NCI-H446 treated with DMSO at 0.1 percent for 48 hours (cell line): ENCODE results near the gene SDF2.

Experiments
- DNase-seq: peaks from one replicate; lab custom pipeline; 2025; lab: John Stamatoyannopoulos, UW

The SDF2 gene

DNA sequence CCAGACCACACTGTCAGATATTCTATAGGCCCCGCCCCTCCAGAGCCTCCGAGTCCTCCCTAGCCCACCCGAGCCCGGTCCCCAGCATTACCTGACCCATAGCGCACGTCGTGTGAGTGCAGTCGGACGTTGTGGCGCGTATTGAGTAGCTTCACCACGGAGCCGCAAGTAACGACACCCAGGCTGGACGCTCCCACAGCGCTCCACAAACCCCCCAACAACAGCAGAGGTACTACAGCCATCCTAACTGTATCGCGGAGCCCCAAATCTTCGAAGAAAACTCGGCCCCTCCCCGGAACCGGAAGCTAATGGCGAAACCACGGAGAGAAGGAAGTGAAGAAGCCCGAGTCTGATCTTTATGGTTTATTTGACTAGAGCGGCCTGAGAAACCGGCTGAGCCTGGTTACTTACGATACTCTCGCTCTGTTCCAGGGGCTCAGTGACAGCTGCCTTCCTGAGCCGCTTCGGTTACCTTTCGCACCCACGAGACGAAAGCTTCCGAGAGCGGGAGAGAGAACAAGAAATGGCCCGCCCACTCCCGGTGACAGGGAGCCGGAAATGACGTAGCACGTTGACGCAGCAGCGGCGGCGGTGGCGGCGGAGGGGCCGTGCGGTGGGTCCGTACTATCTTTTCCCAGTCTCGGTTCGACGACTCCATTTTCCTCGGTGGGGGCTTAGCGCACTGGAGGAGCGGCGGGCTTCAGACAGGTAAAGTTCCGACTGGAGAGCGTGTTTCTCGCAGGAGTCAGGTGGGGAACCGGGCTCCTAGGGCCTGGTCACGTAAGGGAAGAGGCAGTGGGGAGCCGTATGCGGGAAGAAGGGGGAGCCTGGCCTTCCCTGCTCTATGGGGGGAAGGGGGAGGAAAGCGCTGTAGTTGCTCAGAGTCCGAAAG is at the start of gene SDF2, which contains the start of gene SUPT6H:
Gene SDF2 (minus strand): TSS at position 272 of the 892 bp plus-strand sequence. CDS start 30 bp downstream, at position 242.
Gene SUPT6H (plus strand): TSS at position 571 of the 892 bp plus-strand sequence. CDS start 11,197 bp downstream, outside the sequence.
- peak; percentile 57 for DNase-seq

- peak; percentile 74 for DNase-seq
Measured at GRCh38 chr17:28710861-28711722, 49.4 kb upstream of the SDF2 start.

DNA sequence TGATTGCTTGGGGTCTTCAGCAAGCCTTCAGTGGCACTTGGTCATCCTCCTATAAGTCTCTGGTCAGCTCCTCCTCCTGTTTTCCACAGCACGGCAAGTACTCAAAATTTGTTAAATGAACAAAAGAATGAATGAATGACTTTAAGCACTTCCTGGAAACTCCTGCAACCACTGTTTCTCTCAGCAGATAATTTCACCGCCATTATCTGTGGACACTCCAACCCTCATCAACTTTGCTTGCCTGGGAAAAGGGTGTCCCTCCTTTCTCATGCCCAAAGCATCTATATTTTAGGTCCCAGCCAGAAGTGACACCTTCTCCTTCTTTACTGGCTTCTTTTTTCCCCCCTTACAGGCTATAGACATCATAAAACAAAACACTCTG is 45.6 kb upstream of the SDF2 start:
- no peak for DNase-seq

DNA sequence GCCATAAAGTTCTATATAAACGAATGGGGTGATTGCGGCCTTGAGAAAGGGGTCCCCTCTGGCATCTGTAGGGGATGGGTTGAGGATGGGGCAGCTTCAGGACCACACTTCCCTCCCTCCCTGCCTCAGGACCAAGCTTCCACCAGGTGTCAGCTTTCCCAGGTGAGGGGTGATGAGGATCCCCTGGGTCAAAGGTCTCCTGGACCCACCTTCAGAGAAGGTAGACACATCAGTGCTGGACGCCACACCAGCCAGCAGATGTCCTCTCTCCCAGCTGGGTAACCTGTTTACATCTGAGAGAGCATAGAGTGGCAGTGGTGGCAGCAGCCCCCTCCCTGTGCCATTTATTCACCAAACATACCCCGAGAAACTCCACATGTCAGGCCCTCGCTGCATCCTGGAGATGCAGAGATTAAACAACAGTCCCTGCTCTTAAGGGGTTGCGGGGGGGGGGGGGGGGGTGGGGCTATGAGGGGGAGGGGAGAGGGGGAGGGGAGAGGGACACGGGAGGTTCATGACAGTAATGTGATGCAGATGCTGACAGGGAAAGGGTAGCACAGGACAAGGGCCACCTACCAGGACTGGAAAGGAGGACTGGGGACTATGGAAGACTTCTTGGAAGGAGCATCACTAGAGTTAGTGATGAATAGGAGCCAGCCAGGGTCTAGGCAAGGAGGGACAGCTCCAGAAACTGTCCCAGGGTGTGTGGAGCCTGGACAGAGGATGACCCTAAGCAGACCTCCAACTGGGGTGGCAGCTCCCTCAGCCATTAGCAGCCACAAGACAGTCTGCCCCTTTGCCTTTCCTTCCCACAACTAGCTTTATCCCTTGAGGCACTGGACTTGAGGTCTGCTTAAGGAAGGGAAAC is 45.0 kb upstream of the SDF2 start:
- DNase-seq, result no peak

- no peak for DNase-seq
Measured at GRCh38 chr17:28705728-28706334, 44.1 kb upstream of the SDF2 start.

GRCh38 chr17:28705074-28705659 is 43.5 kb upstream of the SDF2 start:
- DNase-seq, result no peak

- DNase-seq, result no peak
Measured at GRCh38 chr17:28704219-28704858, 42.6 kb upstream of the SDF2 start.

GRCh38 chr17:28703552-28704218 is 42.0 kb upstream of the SDF2 start:
- no peak for DNase-seq

DNA sequence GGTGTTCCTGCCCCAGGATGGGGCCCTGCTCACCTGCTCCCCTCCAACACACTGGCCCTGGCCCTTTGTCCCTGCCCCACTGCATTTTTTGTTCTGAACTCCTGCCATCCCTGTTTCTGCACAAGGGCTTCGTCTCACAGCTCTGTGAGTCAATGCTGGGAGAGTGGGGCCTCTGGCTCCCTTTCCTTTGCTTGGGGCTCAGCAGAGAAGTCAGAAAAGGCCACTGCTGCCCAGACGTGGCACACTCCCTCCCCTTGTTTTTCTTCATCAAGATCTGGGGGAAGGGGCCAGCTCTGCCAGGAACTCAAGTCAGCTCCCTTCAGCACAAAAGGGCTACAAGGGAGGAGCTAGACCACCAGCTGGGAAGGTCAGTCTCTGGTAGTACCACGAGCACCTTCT is 41.0 kb upstream of the SDF2 start:
- DNase-seq, result no peak

DNA sequence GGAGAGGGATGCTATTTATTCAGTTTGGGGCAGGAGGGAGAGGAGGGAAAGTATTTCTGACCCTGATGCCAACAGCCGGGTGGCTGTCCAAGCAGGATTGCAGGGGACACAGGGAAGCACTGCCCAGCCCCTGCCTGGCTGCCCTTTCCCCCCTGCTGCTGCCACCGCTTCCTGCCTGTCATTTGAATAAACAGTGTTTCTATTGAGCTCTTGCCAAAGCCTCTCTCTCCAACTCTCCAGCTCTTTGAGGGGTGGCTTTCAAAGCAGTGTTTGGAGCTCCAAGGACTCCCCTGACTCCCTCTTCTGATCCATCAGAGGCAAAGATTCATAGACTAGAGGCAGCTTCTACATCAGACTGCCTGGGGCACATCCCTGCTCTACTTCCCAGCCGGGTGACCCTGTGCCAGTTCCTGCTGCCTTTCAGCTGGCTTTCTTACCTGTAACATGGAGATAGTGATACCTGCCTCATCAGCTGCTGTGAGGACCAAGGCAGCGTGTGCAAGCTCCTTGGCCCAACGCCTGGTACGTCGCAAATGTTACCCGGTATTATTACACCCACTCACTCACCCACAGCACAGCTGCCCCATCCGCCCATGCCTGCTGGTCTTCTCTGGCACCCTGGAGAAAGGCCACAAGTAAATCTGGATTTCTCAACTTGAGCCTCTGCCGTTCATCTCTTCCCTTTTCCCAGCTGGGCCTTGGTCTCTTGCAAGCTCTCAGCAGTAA is 40.5 kb upstream of the SDF2 start:
- DNase-seq, result no peak

DNA sequence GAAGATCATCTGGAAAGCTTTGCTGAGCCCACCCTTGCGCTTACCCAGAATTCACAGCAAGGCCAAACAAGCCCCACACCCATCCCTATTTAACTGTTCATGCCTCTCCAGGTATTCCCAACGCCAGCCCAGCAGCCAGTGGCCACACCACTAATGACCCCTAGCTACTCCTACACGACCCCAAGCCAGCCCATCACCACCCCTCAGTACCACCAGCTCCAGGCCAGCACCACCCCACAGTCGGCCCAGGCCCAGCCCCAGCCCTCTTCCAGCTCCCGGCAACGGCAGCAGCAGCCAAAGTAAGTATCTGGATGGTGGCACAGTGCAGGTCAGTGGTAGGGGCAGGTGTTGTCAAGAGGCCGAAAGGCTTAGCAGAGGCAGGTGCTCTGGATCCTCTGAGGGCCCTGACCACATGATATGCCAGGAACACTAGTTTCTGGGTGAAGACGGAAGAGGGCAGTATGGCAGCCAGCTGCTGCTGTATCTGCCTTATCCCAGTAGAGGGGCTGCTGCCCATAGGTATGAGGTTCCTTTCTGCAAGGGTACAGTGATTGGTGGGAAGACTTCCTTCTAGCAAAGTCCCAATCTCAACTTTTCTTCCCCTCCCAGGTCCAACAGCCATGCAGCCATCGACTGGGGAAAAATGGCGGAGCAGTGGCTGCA is 39.3 kb upstream of the SDF2 start:
- DNase-seq, result no peak

- no peak for DNase-seq
Measured at GRCh38 chr17:28700278-28700677, 38.6 kb upstream of the SDF2 start.

DNA sequence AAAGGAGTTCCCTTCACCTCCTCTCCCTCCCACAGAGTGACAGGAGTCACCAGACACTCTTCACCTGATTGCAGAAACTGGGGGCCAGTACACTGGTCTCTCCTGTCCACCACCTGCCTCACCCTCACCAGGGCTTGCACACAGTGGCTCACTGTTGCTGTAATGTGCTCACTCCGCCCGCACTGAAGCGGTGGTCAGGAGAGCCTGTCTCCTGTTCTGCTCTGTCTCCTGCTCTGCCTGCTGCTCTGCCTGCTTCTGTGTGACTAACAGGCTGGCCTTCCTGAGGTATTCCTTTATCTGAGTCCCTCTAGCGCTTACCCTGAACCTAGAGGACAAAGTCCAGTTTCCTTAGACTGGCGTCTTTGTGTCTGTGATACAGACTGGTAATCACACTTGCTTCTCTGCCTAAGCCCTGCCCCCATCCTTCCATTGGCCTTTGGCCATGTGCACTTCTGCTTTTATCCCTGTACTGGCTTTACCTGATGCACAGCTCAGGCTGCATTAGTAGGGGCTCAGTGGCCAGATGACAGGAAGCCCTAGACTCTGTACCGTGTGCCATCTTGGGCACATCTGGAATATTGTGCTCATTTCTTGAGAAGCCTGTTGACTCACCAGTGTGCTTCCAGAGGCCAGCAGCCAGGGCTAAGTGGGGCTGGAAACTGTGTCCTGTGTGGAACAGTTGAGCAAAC is 36.7 kb upstream of the SDF2 start:
- no peak for DNase-seq

DNA sequence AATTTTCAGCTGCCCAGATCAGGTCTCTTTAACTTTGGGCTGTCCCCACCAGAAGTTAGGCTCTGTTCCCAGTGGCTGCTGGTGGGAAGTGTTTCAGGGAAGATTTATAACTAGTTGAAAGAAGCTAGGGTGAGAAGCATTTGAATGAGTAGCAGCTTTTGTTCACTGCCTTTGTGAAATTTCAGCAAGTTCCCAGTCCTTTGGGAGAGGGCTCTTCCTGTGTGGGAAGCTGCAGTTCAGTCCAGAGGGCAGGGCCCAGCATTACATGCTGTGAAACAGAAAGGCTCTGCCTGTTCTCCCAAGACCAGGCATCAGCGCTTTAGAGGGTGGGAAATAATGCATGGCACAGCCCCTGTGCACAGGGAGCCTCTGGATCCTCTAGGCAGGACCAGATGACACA is 32.2 kb upstream of the SDF2 start:
- DNase-seq, result no peak

DNA sequence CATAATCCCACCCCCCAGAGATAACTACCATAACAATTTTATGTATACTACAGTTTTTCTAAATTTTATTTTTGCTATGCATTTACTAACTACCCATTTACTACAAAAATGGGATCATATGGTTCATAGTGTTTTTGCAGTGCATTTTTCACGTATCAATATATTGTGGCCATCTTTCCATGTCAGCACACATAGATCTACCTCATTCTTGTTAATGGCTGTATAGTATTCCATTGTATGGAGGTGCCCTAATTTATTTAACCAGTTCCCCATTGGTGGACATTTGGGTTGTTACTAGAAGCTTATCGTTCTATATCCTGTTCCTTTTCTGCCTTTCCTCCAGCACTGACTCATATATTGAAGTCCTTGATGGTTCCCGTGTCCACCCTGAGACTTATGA is 27.3 kb upstream of the SDF2 start:
- no peak for DNase-seq

- DNase-seq, result no peak
Measured at GRCh38 chr17:28688481-28688880, 26.8 kb upstream of the SDF2 start.

DNA sequence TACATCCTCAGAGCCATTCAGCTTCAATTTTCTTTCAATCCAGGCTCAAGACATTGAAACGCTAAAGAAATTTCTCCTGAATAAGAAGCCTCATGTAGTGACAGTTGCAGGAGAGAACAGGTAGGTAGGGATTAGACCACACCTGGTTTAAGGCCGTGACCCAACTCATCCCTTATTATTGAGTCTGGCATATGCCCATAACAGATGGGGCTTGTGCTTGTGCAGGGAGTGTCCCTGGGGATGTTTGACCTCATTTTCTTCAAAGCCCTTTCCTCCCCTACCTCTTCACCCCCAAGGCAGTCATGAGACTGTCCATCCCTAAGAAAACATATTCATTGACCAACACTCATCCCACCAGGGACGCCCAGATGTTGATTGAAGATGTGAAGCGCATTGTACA is 24.6 kb upstream of the SDF2 start:
- DNase-seq, result no peak

DNA sequence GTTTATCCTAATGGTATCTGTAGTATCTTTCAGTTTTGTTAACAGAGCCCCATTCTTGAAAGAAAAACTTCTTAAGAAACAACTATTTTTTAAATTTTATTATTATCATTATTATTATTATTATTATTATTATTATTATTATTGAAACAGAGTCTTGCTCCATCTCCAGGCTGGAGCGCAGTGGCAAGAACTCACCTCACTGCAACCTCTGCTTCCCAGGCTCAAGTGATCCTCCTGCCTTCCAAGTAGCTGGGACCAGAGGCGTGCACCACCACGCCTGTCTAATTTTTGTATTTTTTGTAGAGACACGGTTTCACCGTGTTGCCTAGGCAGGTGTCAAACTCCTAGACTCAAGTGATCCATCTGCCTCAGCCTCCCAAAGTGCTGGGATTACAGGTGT is 23.7 kb upstream of the SDF2 start:
- no peak for DNase-seq
